Endodermal cell (in vitro differentiated cells): ENCODE data around the gene ENDOV. TPM values are rescaled to one million over a fixed set of nuclear protein-coding genes. Genes with fewer than 3 reads are reported as not detected.

ENCODE experiments used
- DNase-seq: peaks from one replicate; pipeline ENCODE4 v3.0.0-alpha.2; 2017
- H3K27ac ChIP-seq: 2 replicates; pipeline ENCODE4 v1.5.1; 2013; ENCODE audit warnings: mild to moderate bottlenecking, low read depth, low read length, moderate library complexity
- H3K27me3 ChIP-seq: 2 replicates; pipeline ENCODE4 v1.6.1; 2013; ENCODE audit warnings: mild to moderate bottlenecking, low read length, moderate library complexity; ENCODE audit not compliant: insufficient read depth, control insufficient read depth, poor library complexity, severe bottlenecking
- H3K36me3 ChIP-seq: 2 replicates; pipeline ENCODE4 v1.7.0; 2013; ENCODE audit warnings: mild to moderate bottlenecking, low read length, moderate library complexity; ENCODE audit not compliant: control insufficient read depth, insufficient read depth
- H3K4me1 ChIP-seq: one replicate; pipeline ENCODE4 v1.7.0; 2013; ENCODE audit warnings: low read length; ENCODE audit not compliant: control insufficient read depth, insufficient read depth
- H3K4me3 ChIP-seq: 2 replicates; pipeline ENCODE4 v1.5.1; 2013; ENCODE audit warnings: mild to moderate bottlenecking, low read length, moderate library complexity
- H3K9ac ChIP-seq: 2 replicates; pipeline ENCODE4 v1.6.1; 2013; ENCODE audit warnings: mild to moderate bottlenecking, low read length, moderate library complexity; ENCODE audit not compliant: poor library complexity, severe bottlenecking; ENCODE audit errors: extremely low read depth
- H3K9me3 ChIP-seq: 2 replicates; pipeline ENCODE4 v1.6.1; 2013; ENCODE audit warnings: mild to moderate bottlenecking, low read length, moderate library complexity; ENCODE audit not compliant: control insufficient read depth
- H3K27ac Mint-ChIP-seq: 2 replicates; pipeline ENCODE4 v1.8.0; 2020; ENCODE audit warnings: mixed read lengths
- H3K27me3 Mint-ChIP-seq: 2 replicates; pipeline ENCODE4 v1.8.0; 2021; ENCODE audit warnings: mild to moderate bottlenecking, mixed read lengths; ENCODE audit not compliant: insufficient read depth
- H3K36me3 Mint-ChIP-seq: 2 replicates; pipeline ENCODE4 v1.8.0; 2020; ENCODE audit warnings: low read depth, mixed read lengths
- H3K4me1 Mint-ChIP-seq: 2 replicates; pipeline ENCODE4 v1.8.0; 2020; ENCODE audit warnings: mixed read lengths
- H3K4me3 Mint-ChIP-seq: 2 replicates; pipeline ENCODE4 v1.8.0; 2020; ENCODE audit warnings: mild to moderate bottlenecking, moderate library complexity, mixed read lengths
- H3K9me3 Mint-ChIP-seq: 2 replicates; pipeline ENCODE4 v1.8.0; 2020; ENCODE audit warnings: mild to moderate bottlenecking, mixed read lengths
- WGBS, 2 experiments: methylation state at CpG; one replicate each; pipeline versions ENCODE4 v1.1.5 to v1.1.7; 2013; ENCODE audit warnings: missing lambda C conversion rate in 2 of 2, mixed read lengths in 1 of 2; ENCODE audit not compliant: insufficient coverage in 1 of 2, insufficient read length in 1 of 2; 5-methylcytosine and 5-hydroxymethylcytosine counted together
- total RNA-seq, 2 donors: library from RNA; stranded (reverse); fragmentation: NEBNext Ultra II Directional in 1 of 2; extraction: Animal tissue kit (Norgen Biotek cat#: 25700) in 1 of 2; gene quantifications; 2 replicates in 1 of 2; 3 replicates in 1 of 2; pipeline ENCODE4 v1.2.1, GENCODE V29; 2021
- TF ChIP-seq, protein P1 (sequence below): fragments of 200-600 bp; sonication (generic); conservative IDR thresholded peaks from 2 replicates; pipeline ENCODE4 v1.5.0; 2021; ENCODE audit warnings: antibody characterized with exemption, mild to moderate bottlenecking

ENDOV gene
- total RNA-seq, 2 donors from 2014 or later: 38.8 to 47.1 TPM

DNA sequence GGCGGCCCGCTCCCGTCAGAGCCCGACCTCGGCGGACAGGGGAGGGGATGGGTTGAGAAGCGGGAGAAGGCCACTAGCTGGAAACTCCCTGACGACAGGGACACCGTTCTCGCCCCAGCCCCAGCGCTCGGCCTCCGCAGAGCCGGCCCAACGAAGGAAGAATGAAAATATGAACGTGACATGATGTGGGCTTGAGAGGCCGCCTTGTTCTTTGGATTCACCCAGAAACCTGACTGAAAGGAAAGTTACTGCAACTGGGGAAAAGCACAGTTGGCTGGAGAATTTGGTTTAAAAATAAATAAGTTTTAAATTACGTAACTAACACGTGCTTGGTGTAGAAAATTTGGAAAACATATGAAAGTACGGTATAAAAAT lies 40.4 kb downstream of the ENDOV start:
- Mint-ChIP-seq H3K27me3 (peaks cover 54% of the 10 kb centered on the region), H3K4me3 (peak overlapping the region; percentile 80), H3K27ac (peak overlapping the region; percentile 95), H3K4me1 (peaks cover 15% of the 10 kb centered on the region), H3K36me3 (no peaks in the 10 kb centered on the region), H3K9me3 (no peaks in the 10 kb centered on the region)
- peak; percentile 93 for DNase-seq
- H3K27ac ChIP-seq: peak overlapping the region; percentile 83
- TF ChIP-seq, protein P1, sequence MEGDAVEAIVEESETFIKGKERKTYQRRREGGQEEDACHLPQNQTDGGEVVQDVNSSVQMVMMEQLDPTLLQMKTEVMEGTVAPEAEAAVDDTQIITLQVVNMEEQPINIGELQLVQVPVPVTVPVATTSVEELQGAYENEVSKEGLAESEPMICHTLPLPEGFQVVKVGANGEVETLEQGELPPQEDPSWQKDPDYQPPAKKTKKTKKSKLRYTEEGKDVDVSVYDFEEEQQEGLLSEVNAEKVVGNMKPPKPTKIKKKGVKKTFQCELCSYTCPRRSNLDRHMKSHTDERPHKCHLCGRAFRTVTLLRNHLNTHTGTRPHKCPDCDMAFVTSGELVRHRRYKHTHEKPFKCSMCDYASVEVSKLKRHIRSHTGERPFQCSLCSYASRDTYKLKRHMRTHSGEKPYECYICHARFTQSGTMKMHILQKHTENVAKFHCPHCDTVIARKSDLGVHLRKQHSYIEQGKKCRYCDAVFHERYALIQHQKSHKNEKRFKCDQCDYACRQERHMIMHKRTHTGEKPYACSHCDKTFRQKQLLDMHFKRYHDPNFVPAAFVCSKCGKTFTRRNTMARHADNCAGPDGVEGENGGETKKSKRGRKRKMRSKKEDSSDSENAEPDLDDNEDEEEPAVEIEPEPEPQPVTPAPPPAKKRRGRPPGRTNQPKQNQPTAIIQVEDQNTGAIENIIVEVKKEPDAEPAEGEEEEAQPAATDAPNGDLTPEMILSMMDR: no peak
- H3K4me3 ChIP-seq: peak overlapping the region; percentile 90
- peaks cover 37% of the 10 kb centered on the region for H3K27me3 ChIP-seq
- H3K4me1 ChIP-seq: no peaks in the 10 kb centered on the region
- H3K9me3 ChIP-seq: no peaks in the 10 kb centered on the region
- H3K36me3 ChIP-seq: no peaks in the 10 kb centered on the region
- peak overlapping the region; percentile 91 for H3K9ac ChIP-seq
- WGBS, 2 experiments: 9 to 10% methylated on average over 19 of the region's 20 CpGs

DNA sequence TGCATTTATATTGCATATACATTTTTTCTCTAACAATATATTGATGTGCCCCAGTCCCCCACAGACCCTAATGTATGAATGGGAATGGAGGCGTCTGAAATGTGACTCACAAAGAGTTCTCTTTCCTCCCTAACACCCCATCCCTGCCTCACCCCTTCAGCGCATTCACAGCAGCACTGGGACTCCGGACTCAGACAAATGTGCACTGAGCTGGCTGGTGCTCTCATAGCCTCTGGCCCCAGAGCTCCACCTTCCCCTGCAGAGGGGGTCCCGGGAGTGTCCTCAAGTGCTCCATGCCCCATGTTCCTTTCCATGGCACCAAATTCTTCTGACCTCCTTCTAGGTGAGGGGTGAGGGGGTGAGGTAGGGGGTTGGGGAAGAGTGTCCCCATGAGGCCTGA lies 40.8 kb downstream of the ENDOV start:
- H3K4me3 ChIP-seq: peak overlapping the region; percentile 90
- H3K27ac Mint-ChIP-seq: no peak overlapping the region

DNA sequence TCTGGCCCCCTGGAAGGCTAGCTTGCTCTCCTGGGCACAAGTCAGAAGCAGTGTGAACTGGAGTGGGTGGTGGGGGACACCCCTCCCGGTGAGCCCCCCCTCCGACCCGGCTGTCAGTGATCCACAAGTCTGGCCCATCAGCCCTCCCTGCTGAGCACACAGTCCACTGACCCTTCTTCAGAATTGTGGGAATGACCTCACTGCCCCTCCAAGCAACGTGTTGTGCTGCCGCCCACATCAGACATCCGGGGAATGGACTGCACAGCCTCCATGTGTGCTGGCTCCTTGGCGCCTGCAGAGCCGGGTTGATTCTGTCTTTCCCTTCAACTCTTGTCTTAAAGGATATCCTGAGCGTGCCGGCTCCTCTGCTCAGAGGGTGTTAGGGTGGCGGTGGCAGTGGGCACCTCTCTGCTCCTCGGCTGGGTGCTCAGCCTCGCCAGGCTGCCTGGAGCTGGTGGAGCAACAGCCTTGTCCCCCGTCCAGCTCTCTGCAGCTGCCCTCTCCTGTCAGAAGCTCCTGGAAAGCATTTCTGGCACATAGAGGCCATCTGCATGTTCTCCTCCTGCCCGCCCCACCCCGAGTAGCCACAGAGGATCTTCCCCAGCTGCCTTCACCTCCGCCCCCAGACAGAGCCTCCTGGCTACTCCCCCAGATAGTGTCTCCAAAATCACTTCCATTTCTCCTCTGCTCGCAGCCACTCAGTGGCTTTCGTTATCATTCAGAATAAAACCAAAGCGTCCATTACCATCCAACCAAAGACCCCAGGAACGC lies 41.7 kb downstream of the ENDOV start:
- H3K27ac Mint-ChIP-seq: no peak overlapping the region
- no peak for DNase-seq
- no peaks in the 10 kb centered on the region for H3K9me3 ChIP-seq
- no peaks in the 10 kb centered on the region for H3K4me1 ChIP-seq
- H3K36me3 Mint-ChIP-seq: no peaks in the 10 kb centered on the region
- WGBS, 2 experiments: 85 to 90% methylated on average over 12 to 21 of the region's 21 CpGs
- H3K9ac ChIP-seq: no peak overlapping the region
- no peak overlapping the region for H3K27ac ChIP-seq
- peaks cover 56% of the 10 kb centered on the region for H3K27me3 Mint-ChIP-seq
- H3K4me1 Mint-ChIP-seq: peaks cover 15% of the 10 kb centered on the region
- peaks cover 45% of the 10 kb centered on the region for H3K27me3 ChIP-seq
- no peaks in the 10 kb centered on the region for H3K9me3 Mint-ChIP-seq
- H3K36me3 ChIP-seq: no peaks in the 10 kb centered on the region
- TF ChIP-seq, protein P1: no peak
- H3K4me3 ChIP-seq: no peak overlapping the region
- H3K4me3 Mint-ChIP-seq: no peak overlapping the region

More for the DNA sequence above, 40.8 kb downstream of the ENDOV start:
- Mint-ChIP-seq H3K9me3 (no peaks in the 10 kb centered on the region), H3K27me3 (peaks cover 55% of the 10 kb centered on the region), H3K4me1 (peaks cover 15% of the 10 kb centered on the region), H3K36me3 (no peaks in the 10 kb centered on the region), H3K4me3 (peak overlapping the region; percentile 80)
- no peaks in the 10 kb centered on the region for H3K4me1 ChIP-seq
- no peak for DNase-seq
- no peaks in the 10 kb centered on the region for H3K36me3 ChIP-seq
- TF ChIP-seq, protein P1: no peak
- H3K9ac ChIP-seq: no peak overlapping the region
- no peak overlapping the region for H3K27ac ChIP-seq
- peaks cover 42% of the 10 kb centered on the region for H3K27me3 ChIP-seq
- no peaks in the 10 kb centered on the region for H3K9me3 ChIP-seq
- WGBS, 2 experiments: 68 to 84% methylated on average over 3 to 4 of the region's 4 CpGs
